Glomerular visceral epithelial cell (primary cell): ENCODE data around the gene CBX4.

Experiments used
- DNase-seq: peaks from one replicate; pipeline ENCODE4 v3.0.0-alpha.2; 2016; ENCODE audit errors: extremely low spot score

Gene CBX4

GRCh38 chr17:79788455-79788854, 50.8 kb downstream of the CBX4 start:
- no peak for DNase-seq

DNA sequence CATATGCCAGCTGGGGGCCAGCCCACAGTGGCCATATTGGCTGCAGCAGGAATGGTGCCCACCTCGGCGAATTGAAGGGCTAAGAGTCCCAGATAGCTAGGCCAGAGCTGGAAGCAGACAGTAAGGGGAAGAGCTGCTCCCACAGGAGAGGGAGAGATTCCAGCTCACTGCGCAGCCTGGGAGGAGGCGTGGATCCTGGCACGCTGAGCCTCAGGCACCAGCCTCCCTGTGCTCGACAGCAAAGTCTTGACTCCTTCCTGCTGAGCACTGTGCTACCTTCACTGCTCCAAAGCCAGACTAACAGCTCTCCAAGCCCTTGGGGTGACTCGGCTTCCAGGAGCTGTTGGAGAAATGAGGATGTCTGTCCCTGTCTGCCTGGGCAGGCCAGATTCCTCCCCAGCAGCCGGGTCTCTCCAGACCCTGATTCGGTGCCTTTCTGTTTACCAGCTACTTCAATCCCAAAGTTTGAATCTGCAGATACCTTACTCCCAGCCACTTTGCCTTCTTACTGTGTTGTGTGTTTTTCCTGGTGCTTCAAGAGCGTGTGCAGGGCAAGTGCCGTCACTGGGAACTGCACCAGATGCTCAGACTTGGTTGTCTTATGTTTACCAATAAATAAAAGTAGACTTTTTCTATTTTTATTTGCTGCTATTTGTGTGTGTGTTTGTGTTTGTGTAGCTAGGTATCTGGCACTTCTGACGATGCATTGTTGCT, 52.2 kb downstream of the CBX4 start:
- no peak for DNase-seq

DNA sequence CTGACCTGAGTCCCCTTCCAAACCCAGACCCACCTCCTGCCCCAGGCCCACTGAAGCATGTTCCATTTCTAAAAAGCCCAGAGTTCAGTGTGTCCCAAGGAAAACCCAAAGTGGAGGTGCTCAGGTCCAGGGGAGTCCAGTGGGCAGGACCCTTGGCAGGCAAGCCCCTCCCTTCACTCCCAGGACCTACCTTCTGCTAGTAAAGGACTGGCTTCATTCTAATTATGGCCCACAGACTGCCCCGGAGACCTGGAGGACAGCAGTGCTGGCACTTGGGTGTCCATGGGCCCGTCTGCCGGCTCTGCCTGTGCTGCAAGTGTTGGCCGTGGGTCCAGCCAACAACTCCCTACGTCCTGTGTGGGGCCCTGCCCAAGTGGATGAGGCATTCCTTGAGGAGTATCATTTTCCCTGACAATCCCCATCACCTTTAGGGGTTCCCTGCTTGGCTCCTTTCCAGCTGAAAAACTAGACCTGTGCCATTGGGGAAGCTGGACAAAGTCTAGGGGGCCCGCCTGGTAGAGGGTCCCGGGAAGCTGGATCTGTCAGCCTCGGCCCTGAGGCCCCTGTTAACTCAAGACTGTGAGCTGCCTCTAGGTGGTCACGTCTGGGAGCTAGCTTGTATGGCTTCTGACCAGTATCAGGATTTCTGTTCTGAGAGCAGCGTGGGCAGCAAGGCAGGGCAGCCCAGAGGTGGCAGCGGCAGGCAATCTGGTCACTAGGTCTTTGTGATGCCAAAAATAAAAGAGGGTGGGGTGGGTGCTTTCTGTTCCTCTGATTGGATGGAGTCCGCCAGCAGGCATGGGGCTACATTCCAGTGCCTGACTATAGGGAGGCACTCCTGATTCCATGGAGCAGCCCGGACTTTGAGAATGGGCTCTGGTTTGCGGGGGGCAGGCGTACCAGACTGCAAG, 53.1 kb downstream of the CBX4 start:
- no peak for DNase-seq

DNA sequence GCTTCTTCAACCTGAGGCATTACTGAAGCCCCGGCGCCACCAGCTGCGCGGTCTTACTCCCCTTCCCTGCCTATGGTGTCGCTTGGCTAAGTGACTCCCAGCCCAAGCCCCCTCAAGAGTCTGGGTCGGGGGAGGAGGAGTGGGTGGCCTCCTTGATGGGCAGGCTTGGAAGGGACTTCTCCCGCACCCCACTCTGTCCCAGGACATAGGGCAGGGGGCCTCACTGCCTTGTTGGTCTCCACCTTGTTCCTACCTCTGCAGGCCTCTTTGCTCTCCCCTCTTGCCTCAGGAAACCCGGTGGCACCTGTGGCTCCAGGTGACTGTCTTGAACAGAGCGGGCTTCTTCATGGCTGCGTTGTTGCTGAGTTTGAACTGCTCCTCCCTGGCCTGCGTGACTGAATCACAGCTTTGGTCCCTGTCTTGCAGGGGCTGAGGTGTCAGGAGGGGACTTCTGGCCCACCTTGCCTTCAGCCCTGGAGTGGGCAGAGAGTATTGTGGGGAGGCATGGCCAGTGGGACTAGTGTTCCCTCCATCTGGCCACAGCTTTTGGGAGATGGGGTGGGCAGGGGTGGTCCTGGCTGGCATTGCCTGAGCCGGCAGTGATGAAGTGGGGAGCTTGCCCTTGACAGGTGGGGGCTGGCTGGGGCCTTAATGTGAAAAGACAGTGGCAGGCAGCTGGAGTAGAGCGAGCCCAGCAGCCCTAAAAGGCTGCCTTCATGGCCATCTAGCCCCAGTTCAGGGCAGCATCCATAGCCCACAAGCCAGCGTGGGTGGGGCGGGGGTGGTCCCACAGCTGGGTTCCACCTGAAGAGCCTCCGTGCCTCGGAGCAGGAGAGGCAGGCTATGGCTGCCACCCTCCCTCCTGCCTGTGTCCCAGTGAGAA, 54.0 kb downstream of the CBX4 start:
- no peak for DNase-seq

GRCh38 chr17:79784353-79785016, 54.8 kb downstream of the CBX4 start:
- no peak for DNase-seq

GRCh38 chr17:79783891-79784290, 55.3 kb downstream of the CBX4 start:
- no peak for DNase-seq
